Astrocyte (in vitro differentiated cells and primary cell): ENCODE measurements around the gene LPXN. TPM values are rescaled to one million over a fixed set of nuclear protein-coding genes. Genes with fewer than 3 reads are reported as not detected.

Experiments used
- DNase-seq: peaks from one replicate; pipeline ENCODE4 v3.0.0-alpha.2; 2010; ENCODE audit warnings: low read depth
- FAIRE-seq: peaks from 2 replicates; lab custom pipeline; 2011; peaks lifted over from hg19 to GRCh38; lab: Jason Lieb, UNC
- H2AFZ ChIP-seq: 2 replicates; pipeline ENCODE4 v1.6.0; 2012; ENCODE audit warnings: low read depth, low read length, inconsistent platforms
- H3K27ac ChIP-seq: 2 replicates; pipeline ENCODE4 v1.5.1; 2011; ENCODE audit warnings: low read depth, low read length, inconsistent platforms
- H3K27me3 ChIP-seq: 2 replicates; pipeline ENCODE4 v1.6.0; 2011; ENCODE audit warnings: low read length, inconsistent platforms; ENCODE audit not compliant: insufficient read depth
- H3K36me3 ChIP-seq: 2 replicates; pipeline ENCODE4 v1.5.1; 2011; ENCODE audit warnings: low read length, inconsistent platforms; ENCODE audit not compliant: insufficient read depth
- H3K4me1 ChIP-seq: 2 replicates; pipeline ENCODE4 v1.5.1; 2011; ENCODE audit warnings: low read length, inconsistent platforms; ENCODE audit not compliant: insufficient read depth
- H3K4me2 ChIP-seq: 2 replicates; pipeline ENCODE4 v1.6.0; 2012; ENCODE audit warnings: low read length, inconsistent platforms
- H3K4me3 ChIP-seq: 2 replicates; pipeline ENCODE4 v1.5.1; 2011; ENCODE audit warnings: low read depth, mild to moderate bottlenecking, low read length, inconsistent platforms; ENCODE audit not compliant: insufficient read depth
- H3K79me2 ChIP-seq: 2 replicates; pipeline ENCODE4 v1.6.0; 2012; ENCODE audit warnings: mild to moderate bottlenecking, low read length, inconsistent platforms; ENCODE audit not compliant: insufficient read depth
- H3K9ac ChIP-seq: 2 replicates; pipeline ENCODE4 v1.6.0; 2012; ENCODE audit warnings: mild to moderate bottlenecking, low read length, inconsistent platforms
- H3K9me3 ChIP-seq: 2 replicates; pipeline ENCODE4 v1.5.1; 2012; ENCODE audit warnings: low read depth, mild to moderate bottlenecking, low read length, inconsistent platforms; ENCODE audit not compliant: insufficient read depth
- H4K20me1 ChIP-seq: 2 replicates; pipeline ENCODE4 v1.6.0; 2012; ENCODE audit warnings: low read length, inconsistent platforms; ENCODE audit not compliant: insufficient read depth
- H3K27ac Mint-ChIP-seq: one replicate; pipeline ENCODE4 v1.8.0; 2021; ENCODE audit warnings: mild to moderate bottlenecking, mixed read lengths; ENCODE audit not compliant: unreplicated experiment
- H3K27me3 Mint-ChIP-seq: one replicate; pipeline ENCODE4 v1.8.0; 2021; ENCODE audit warnings: low read depth, mixed read lengths; ENCODE audit not compliant: unreplicated experiment
- H3K36me3 Mint-ChIP-seq: one replicate; pipeline ENCODE4 v1.8.0; 2021; ENCODE audit warnings: low read depth, mixed read lengths; ENCODE audit not compliant: unreplicated experiment
- H3K4me1 Mint-ChIP-seq: one replicate; pipeline ENCODE4 v1.8.0; 2021; ENCODE audit warnings: low read depth, mixed read lengths; ENCODE audit not compliant: unreplicated experiment
- H3K4me3 Mint-ChIP-seq: one replicate; pipeline ENCODE4 v1.8.0; 2021; ENCODE audit warnings: mild to moderate bottlenecking, moderate library complexity, mixed read lengths; ENCODE audit not compliant: unreplicated experiment
- H3K9me3 Mint-ChIP-seq: one replicate; pipeline ENCODE4 v1.8.0; 2021; ENCODE audit warnings: mild to moderate bottlenecking, mixed read lengths; ENCODE audit not compliant: unreplicated experiment
- EZH2 ChIP-seq: IDR thresholded peaks from 2 replicates; pipeline ENCODE4 v1.6.1; 2012; ENCODE audit warnings: mild to moderate bottlenecking, low read length, inconsistent platforms; ENCODE audit not compliant: insufficient read depth
- total RNA-seq: library from RNA; stranded (reverse); gene quantifications from 2 replicates; pipeline ENCODE4 v1.2.1, GENCODE V29; 2021
- TF ChIP-seq, protein P1 (sequence below): IDR thresholded peaks from 2 replicates; pipeline ENCODE4 v1.5.1; 2011; ENCODE audit warnings: low read depth, mild to moderate bottlenecking, inconsistent platforms, low read length, moderate library complexity; ENCODE audit not compliant: insufficient read depth

The LPXN gene
- total RNA-seq, 1 donor from 2014 or later = 3.7 TPM

GRCh38 chr11:58578635-58579191 is 3.1 kb upstream of the LPXN start, which contains the start of gene ZFP91:
Gene ZFP91, plus strand, starts transcription at chr11:58579063. Its CDS starts 219 bp downstream, at chr11:58579282.
- peak within 1 kb of the TSS; percentile 88 for H3K4me3 ChIP-seq
- H3K79me2 ChIP-seq = peaks cover 49% of the 10 kb centered on the region
- peaks cover 34% of the 10 kb centered on the region for H3K4me1 ChIP-seq
- FAIRE-seq (no peak), DNase-seq (peak; percentile 92)
- peak within 1 kb of the TSS; percentile 100 for H3K27ac ChIP-seq
- peak within 1 kb of the TSS; percentile 100 for H3K9ac ChIP-seq
- no peaks in the 10 kb centered on the region for H3K9me3 ChIP-seq
- H3K9me3 Mint-ChIP-seq = no peaks in the 10 kb centered on the region
- H3K27ac Mint-ChIP-seq = peak within 1 kb of the TSS; percentile 100
- peaks cover 4% of the 10 kb centered on the region for H3K36me3 ChIP-seq
- H3K36me3 Mint-ChIP-seq = no peaks in the 10 kb centered on the region
- H3K27me3 ChIP-seq = no peaks in the 10 kb centered on the region
- TF ChIP-seq EZH2 = no peak
- TF ChIP-seq, protein P1, sequence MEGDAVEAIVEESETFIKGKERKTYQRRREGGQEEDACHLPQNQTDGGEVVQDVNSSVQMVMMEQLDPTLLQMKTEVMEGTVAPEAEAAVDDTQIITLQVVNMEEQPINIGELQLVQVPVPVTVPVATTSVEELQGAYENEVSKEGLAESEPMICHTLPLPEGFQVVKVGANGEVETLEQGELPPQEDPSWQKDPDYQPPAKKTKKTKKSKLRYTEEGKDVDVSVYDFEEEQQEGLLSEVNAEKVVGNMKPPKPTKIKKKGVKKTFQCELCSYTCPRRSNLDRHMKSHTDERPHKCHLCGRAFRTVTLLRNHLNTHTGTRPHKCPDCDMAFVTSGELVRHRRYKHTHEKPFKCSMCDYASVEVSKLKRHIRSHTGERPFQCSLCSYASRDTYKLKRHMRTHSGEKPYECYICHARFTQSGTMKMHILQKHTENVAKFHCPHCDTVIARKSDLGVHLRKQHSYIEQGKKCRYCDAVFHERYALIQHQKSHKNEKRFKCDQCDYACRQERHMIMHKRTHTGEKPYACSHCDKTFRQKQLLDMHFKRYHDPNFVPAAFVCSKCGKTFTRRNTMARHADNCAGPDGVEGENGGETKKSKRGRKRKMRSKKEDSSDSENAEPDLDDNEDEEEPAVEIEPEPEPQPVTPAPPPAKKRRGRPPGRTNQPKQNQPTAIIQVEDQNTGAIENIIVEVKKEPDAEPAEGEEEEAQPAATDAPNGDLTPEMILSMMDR = no peak
- H3K4me1 Mint-ChIP-seq = peaks cover 40% of the 10 kb centered on the region
- peak within 1 kb of the TSS; percentile 91 for H3K4me2 ChIP-seq
- no peaks in the 10 kb centered on the region for H3K27me3 Mint-ChIP-seq
- H4K20me1 ChIP-seq = peaks cover 27% of the 10 kb centered on the region
- peak within 1 kb of the TSS; percentile 98 for H3K4me3 Mint-ChIP-seq
- H2AFZ ChIP-seq = peak within 1 kb of the TSS; percentile 70

GRCh38 chr11:58578136-58578634 is 2.5 kb upstream of the LPXN start:
- Histone ChIP-seq H3K79me2 (peaks cover 44% of the 10 kb centered on the region), H3K27me3 (no peaks in the 10 kb centered on the region), H3K9me3 (no peaks in the 10 kb centered on the region), H3K9ac (peak overlapping the region; percentile 100), H3K4me2 (peak overlapping the region; percentile 91), H3K4me1 (peaks cover 36% of the 10 kb centered on the region), H2AFZ (peak overlapping the region; percentile 70), H3K36me3 (peaks cover 4% of the 10 kb centered on the region), H4K20me1 (peaks cover 27% of the 10 kb centered on the region), H3K27ac (peak overlapping the region; percentile 100), H3K4me3 (peak overlapping the region; percentile 88)
- FAIRE-seq = peak; percentile 96
- H3K4me1 Mint-ChIP-seq = peaks cover 42% of the 10 kb centered on the region
- peak overlapping the region; percentile 100 for H3K27ac Mint-ChIP-seq
- DNase-seq = peak; percentile 97
- no peaks in the 10 kb centered on the region for H3K36me3 Mint-ChIP-seq
- no peaks in the 10 kb centered on the region for H3K9me3 Mint-ChIP-seq
- H3K27me3 Mint-ChIP-seq = no peaks in the 10 kb centered on the region
- TF ChIP-seq, protein P1 = no peak
- no peak for TF ChIP-seq EZH2
- H3K4me3 Mint-ChIP-seq = peak overlapping the region; percentile 98
